ENCODE measurements around the gene RGL3.
A peak's percentile ranks its signal among the peaks of the same experiment; 100 is the strongest.
"Not testable (repeated sequence)": the region's sequence is repeated elsewhere in the genome, so short reads cannot be mapped to it uniquely, and the experiment has no call there.

Gene RGL3

DNA sequence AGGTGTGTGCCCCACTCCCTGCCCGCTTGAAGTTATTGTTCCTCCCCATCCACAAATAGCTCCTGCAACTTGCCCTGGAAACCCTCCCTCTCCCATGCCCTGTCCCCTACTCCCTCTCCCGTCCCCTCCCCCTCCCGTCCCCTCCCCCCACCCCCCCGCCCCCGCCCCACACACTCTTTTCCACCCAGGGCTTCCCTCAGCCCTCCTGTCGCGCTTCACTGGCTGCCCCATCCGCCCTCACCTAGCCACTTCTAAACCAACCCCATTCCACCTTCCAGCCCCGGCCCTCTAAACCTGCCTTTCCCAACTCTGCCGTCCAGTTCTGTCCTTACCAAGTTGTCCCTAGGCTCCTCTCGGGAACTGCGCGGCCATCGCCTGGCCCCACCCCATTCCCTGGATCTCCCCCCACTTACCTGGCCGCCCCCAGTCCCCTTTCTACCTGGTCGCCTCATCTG is 993 bp downstream of the RGL3 start:
- no peak for DNase-seq

- no peak for DNase-seq
Measured at GRCh38 chr19:11416346-11417052, 2.6 kb downstream of the RGL3 start.

DNA sequence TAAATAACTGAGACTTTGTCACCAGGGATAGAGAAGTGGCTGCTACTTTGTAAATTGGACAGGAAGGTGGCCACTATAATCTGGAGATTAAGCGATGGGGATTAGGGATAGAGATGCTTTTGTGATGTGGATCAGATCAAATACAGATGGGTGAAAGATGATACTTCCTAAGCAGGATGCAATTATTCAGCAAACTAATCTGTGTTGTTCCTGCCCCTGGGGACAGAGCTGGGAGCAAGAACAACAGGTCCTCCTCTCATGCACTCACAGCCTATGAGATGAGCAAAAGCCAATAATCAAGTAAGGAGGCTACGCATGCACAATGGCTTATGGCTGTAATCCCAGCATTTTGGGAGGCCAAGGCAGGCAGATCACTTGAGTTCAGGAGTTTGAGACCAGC is 4.6 kb downstream of the RGL3 start:
- DNase-seq = no peak

- no peak for DNase-seq
Measured at GRCh38 chr19:11410682-11411081, 8.4 kb downstream of the RGL3 start.

- no peak for DNase-seq
Measured at GRCh38 chr19:11408591-11408990, 10.5 kb downstream of the RGL3 start.

GRCh38 chr19:11406703-11407236 is 12.3 kb downstream of the RGL3 start:
- DNase-seq = not testable (repeated sequence)

- no peak for DNase-seq
Measured at GRCh38 chr19:11405846-11406643, 13.1 kb downstream of the RGL3 start.

- no peak for DNase-seq
Measured at GRCh38 chr19:11404588-11405222, 14.4 kb downstream of the RGL3 start.

DNA sequence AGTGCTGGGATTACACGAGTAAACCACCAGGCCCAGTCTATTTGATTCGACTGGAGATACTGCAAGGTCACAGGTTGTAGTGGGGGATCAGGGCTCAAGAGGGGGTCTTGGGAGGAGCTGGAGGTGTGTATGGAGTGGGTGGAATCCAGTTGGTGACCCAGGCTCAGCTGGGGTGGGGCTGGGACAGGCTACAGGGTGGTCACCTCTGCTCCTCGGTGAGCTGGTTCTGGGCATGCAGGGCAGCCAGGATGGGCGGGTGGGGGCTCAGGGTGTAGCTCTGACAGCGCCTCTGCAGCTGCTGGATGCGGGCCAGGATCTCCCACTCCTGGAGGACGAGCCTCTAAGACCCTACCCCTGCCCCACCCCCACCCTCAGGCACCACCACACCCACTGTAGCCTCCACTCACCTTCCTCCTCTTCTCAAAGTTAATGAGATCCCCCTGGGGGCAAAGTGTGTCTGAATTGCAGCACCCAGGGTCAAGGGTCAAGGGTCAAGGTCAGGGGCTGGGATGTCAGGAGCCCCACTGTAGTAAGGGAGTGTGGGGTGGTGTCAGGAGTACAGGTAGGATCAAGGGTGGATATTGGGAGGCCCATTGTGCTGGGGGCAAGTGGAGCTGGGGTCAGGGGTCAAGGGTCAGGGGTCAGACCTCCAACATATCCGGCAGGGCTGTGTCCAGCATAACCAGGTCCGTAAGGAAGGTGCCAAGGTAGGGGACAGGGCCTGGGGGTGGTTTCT is 17.1 kb downstream of the RGL3 start:
- no peak for DNase-seq

GRCh38 chr19:11400798-11401197 is 18.3 kb downstream of the RGL3 start:
- DNase-seq = no peak

GRCh38 chr19:11399667-11400066 is 19.4 kb downstream of the RGL3 start:
- DNase-seq = no peak

DNA sequence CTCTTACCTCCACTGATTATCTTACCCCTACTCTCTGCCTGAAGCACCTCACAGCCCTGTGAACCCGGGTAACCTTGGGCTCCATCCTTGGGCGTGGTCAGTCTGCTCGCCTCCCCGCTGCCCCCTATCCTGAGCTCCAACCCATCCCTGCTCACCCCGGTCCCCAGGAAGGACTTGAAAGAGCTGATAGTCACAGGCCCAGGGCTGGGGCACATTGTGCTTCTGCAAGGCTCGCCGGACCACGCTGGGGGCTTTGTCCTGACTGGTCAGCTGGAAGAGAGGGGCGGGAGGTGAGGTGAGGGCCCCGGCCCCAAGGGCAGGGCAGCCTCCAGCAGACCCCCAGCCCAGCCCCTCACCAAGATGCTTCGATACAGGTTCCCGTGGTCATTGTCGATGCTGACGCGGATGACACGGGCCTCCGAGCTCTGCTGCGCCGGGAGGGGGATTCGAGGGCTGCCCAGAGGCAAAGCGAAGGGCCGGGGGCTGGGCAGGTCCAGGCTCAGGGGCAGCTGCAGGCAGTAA is 22.0 kb downstream of the RGL3 start:
- DNase-seq = no peak

GRCh38 chr19:11390933-11391680 is 28.0 kb downstream of the RGL3 start:
- DNase-seq = no peak

DNA sequence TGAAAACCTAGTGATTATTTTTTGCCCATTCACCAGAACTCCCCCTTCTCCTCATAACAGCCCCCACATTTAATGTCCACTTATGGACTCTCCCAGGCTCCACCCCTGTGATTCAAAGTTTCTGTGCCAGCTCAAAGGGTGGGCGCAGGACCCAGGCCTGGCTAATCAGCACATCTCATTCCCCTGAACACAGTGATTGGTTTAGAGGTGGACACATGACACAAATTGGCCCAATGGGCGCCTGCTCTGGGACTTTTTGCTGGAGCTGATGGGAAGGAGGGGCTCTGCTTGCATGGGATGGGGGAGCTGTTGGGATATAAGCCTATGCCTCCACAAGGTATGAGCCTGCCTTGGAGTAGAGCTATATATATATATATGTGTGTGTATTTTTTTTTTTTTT is 28.8 kb downstream of the RGL3 start:
- no peak for DNase-seq

- DNase-seq = no peak
Measured at GRCh38 chr19:11387162-11388034, 31.7 kb downstream of the RGL3 start.

DNA sequence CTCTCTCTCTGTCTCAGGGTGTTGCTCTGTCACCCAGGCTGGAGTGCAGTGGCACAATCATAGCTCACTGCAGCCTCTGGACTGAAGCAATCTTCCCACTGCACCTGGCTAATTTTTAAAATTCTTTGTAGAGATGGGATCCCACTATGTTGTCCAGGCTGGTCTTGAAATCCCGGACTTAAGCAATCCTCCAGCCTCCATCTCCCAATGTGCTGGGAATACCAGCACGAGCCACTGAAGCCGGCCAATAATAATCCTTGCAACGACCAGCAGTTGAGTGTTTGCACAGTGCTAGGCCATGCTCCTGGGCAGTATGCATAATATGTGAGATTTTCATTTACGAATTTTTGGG is 34.4 kb downstream of the RGL3 start:
- no peak for DNase-seq

GRCh38 chr19:11383706-11384048 is 35.4 kb downstream of the RGL3 start:
- no peak for DNase-seq

- peak; percentile 39 to 54 for DNase-seq
Measured at GRCh38 chr19:11382898-11383705, 36.0 kb downstream of the RGL3 start.

DNA sequence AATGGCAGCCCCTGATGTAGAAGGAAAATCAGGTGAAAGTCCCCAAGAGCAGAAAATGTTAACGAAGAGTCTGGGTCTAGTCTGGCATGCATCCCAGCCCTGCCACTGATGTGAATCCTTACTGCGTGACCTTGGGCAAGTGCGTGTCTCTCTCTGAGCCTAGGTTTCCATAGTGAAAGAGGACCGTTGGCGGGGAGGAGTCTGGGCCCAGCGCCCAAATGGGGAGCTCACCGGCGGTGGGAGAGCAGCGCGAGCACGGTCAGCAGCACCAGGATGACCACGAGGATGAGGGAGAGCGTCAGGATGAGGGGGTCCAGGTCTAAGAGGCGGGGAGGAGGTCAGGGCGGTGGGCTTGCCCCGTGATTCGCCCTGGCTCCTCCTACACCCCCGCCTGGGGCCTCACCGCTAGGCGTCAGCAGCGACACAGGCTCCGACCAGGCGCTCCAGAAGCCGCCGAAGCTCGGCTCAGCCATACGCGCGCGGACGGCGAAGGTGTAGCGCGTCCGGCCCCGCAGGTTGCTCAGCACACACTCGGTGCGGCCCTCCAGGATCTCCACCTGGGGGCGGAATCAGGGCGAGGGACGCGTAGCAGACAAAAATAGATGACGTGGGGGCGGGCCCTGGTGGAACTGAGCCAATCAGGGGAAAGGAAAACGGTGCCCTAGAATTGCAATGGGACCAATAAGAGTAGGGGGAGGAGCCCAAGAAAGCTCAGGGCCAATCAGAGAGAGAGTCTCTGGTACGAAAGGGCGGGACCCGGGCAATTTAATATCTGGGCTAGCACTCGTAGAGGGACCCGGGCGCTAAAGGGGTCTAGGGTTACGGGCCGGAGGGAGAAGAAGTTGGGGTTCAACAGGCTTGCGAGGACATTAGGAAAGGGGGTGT is 38.2 kb downstream of the RGL3 start:
- DNase-seq = peak; percentile 90 to 94
